Activated T-cell treated with anti-CD3 and anti-CD28 coated beads, Interleukin-2, amount 50 U/mL, for 24 hours (primary cell): Measurements from ENCODE around the gene RGS12.

ENCODE experiments used
- DNase-seq: peaks from one replicate; pipeline ENCODE4 v3.0.0-alpha.2; 2020
- H3K27ac Mint-ChIP-seq: 2 replicates; pipeline ENCODE4 v1.8.0; 2020; ENCODE audit warnings: mild to moderate bottlenecking, mixed read lengths
- H3K27me3 Mint-ChIP-seq: 2 replicates; pipeline ENCODE4 v1.8.0; 2020; ENCODE audit warnings: mixed read lengths
- H3K36me3 Mint-ChIP-seq: 2 replicates; pipeline ENCODE4 v1.8.0; 2020; ENCODE audit warnings: low read depth, mixed read lengths
- H3K4me1 Mint-ChIP-seq: 2 replicates; pipeline ENCODE4 v1.8.0; 2020; ENCODE audit warnings: low read depth, mixed read lengths
- H3K4me3 Mint-ChIP-seq: 2 replicates; pipeline ENCODE4 v1.8.0; 2020; ENCODE audit warnings: mild to moderate bottlenecking, moderate library complexity, mixed read lengths
- H3K9me3 Mint-ChIP-seq: 2 replicates; pipeline ENCODE4 v1.8.0; 2020; ENCODE audit warnings: mixed read lengths

RGS12 gene

GRCh38 chr4:3305610-3306371 lies 13.0 kb downstream of the RGS12 start:
- Mint-ChIP-seq H3K27me3 (peaks cover 7% of the 10 kb centered on the region), H3K4me3 (no peak overlapping the region), H3K9me3 (no peaks in the 10 kb centered on the region), H3K4me1 (peaks cover 53% of the 10 kb centered on the region), H3K27ac (no peak overlapping the region), H3K36me3 (no peaks in the 10 kb centered on the region)
- DNase-seq, result peak; percentile 25

DNA sequence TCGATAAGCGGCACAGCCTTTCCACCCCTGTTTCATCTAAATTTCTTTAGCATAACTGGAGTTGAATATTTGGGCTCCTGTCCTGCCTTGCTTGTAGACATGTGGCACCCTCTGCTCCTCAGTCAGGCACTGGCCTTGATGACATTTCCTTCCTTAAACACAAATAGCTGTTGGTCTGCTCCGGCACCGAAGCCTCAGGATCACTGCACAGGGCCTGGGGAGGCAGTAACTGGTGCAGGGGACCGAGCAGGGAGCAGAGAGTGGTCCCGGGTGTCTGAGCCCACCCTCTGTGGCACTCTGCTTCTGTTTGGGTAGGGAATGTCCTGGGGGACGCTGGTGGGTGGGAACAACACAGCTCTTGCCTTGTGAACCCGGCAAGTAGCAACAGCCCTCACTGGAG lies 13.6 kb downstream of the RGS12 start:
- H3K9me3 Mint-ChIP-seq, result no peaks in the 10 kb centered on the region
- no peak overlapping the region for H3K27ac Mint-ChIP-seq
- peaks cover 7% of the 10 kb centered on the region for H3K27me3 Mint-ChIP-seq
- H3K4me1 Mint-ChIP-seq, result peaks cover 49% of the 10 kb centered on the region
- no peaks in the 10 kb centered on the region for H3K36me3 Mint-ChIP-seq
- no peak overlapping the region for H3K4me3 Mint-ChIP-seq
- DNase-seq, result peak; percentile 20

GRCh38 chr4:3307060-3307459 lies 14.2 kb downstream of the RGS12 start:
- Mint-ChIP-seq H3K4me1 (peaks cover 43% of the 10 kb centered on the region), H3K27ac (no peak overlapping the region), H3K9me3 (no peaks in the 10 kb centered on the region), H3K27me3 (peaks cover 7% of the 10 kb centered on the region), H3K4me3 (no peak overlapping the region), H3K36me3 (no peaks in the 10 kb centered on the region)
- DNase-seq, result no peak

- Mint-ChIP-seq H3K36me3 (no peaks in the 10 kb centered on the region), H3K4me1 (peaks cover 38% of the 10 kb centered on the region), H3K27ac (no peak overlapping the region), H3K27me3 (peaks cover 7% of the 10 kb centered on the region), H3K9me3 (no peaks in the 10 kb centered on the region), H3K4me3 (no peak overlapping the region)
- DNase-seq, result no peak
These were observed 14.7 kb downstream of the RGS12 start for GRCh38 chr4:3307486-3307885.

DNA sequence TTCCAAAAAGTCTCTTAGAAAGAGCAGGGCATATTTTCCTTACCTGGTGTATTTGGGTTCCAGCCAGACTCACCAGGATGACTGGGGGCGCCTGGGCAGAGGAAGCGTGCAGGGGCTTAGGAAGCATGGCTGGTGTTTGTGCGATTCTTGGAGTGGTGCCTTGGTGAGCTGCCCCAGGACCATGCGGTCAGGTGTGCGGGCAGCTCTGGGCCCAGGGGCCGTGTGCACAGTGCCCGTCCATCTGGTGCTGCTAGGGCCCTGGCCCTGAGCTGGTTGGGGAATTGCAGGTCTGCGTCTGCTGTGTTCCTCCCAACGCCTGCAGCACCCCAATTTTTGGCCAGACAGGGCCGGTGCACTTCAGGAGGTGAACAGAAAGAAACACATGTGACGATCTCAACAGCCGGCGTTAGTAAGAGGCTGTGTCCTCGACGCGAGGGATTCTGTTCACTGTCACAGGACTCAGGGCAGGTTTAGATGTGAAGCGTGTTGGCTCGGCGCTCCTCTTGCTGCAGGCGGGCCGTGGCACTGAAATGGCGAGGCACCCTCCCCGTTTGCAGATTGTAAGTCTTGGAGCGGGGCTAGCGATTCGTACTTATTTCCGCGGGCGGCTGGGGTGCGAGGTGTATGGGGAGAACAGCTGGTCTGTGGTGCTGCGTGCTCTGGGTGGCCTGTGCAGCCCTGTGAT lies 15.2 kb downstream of the RGS12 start:
- Mint-ChIP-seq H3K27me3 (peaks cover 3% of the 10 kb centered on the region), H3K4me1 (peaks cover 33% of the 10 kb centered on the region), H3K27ac (no peak overlapping the region), H3K4me3 (no peak overlapping the region), H3K36me3 (no peaks in the 10 kb centered on the region), H3K9me3 (no peaks in the 10 kb centered on the region)
- DNase-seq, result no peak

DNA sequence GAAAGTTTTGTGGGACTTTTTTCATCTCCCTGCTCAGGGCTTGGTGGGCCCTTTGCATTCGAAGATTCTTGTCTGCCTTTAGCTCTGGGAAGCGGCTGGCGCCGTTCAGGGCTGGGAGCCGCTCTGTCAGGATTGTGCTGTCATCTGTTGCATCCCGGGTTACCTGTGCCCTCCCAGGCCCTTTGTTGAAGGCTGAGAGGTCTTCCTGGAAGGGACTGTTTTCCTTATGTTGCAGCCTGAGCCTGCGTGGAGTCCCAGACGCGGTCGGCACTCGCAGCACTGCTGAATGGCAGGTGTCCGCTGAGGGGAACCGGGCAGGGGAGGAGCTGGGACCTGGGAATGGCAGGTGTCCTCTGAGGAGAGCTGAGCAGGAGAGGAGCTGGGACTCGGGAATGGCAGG lies 15.9 kb downstream of the RGS12 start:
- peak; percentile 20 for DNase-seq

GRCh38 chr4:3310301-3311094 lies 17.7 kb downstream of the RGS12 start:
- no peak overlapping the region for H3K27ac Mint-ChIP-seq
- no peaks in the 10 kb centered on the region for H3K9me3 Mint-ChIP-seq
- peak; percentile 18 for DNase-seq
- H3K36me3 Mint-ChIP-seq, result no peaks in the 10 kb centered on the region
- H3K27me3 Mint-ChIP-seq, result no peaks in the 10 kb centered on the region
- no peak overlapping the region for H3K4me3 Mint-ChIP-seq
- peaks cover 11% of the 10 kb centered on the region for H3K4me1 Mint-ChIP-seq

More for the DNA sequence above, 15.9 kb downstream of the RGS12 start:
- H3K36me3 Mint-ChIP-seq, result no peaks in the 10 kb centered on the region
- H3K27ac Mint-ChIP-seq, result no peak overlapping the region
- no peaks in the 10 kb centered on the region for H3K27me3 Mint-ChIP-seq
- peaks cover 26% of the 10 kb centered on the region for H3K4me1 Mint-ChIP-seq
- H3K4me3 Mint-ChIP-seq, result no peak overlapping the region
- H3K9me3 Mint-ChIP-seq, result no peaks in the 10 kb centered on the region

DNA sequence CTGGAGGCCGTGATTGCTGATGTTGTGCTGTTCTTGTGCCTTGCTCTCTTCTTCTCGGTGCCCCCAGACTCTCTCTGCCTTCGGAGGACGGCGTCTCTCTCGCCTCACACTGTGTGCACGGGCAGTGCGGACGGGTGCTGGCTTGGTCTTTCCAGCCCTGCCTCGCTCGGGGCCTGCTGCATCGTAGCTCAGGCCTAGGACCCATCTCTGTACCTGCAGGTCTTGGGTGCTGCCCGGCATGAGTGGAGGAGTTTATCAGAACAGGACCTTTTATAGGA lies 18.2 kb downstream of the RGS12 start:
- peak; percentile 6 for DNase-seq
- H3K36me3 Mint-ChIP-seq, result no peaks in the 10 kb centered on the region
- no peak overlapping the region for H3K4me3 Mint-ChIP-seq
- H3K4me1 Mint-ChIP-seq, result peaks cover 5% of the 10 kb centered on the region
- no peak overlapping the region for H3K27ac Mint-ChIP-seq
- H3K27me3 Mint-ChIP-seq, result no peaks in the 10 kb centered on the region
- no peaks in the 10 kb centered on the region for H3K9me3 Mint-ChIP-seq

DNA sequence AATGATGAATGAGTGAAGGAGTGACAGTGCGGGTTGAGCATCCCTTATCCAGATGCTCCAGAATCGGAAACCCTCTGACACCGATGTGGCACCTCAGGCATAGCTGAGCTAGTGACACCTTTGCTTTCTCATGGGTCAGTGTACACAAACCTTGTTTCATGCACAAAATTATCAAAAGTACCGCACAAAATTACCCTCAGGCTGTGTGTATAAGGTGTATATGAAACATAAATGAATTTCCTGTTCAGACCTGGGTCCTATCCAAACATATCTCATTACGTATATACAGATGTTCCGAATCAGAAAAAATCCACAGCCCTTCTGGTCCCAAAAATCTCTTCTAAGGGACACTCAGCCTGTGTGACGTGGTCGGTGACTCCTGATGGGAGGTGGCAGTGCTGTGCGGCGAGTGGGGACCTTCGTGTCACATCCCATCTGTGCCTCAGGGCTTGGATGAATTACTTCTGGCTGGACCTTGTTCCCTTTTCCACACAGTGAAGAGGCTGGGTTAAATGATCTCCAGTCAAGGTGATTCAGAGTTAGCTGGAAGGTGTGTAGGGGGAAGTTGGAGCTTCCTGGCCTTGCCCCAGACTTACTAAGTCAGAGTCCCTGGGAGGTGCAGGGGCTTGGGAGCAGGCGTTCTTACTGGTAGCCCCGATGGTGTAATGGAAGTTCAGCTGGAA lies 18.8 kb downstream of the RGS12 start:
- DNase-seq, result peak; percentile 9
- H3K27me3 Mint-ChIP-seq, result no peaks in the 10 kb centered on the region
- H3K27ac Mint-ChIP-seq, result no peak overlapping the region
- peaks cover 4% of the 10 kb centered on the region for H3K4me1 Mint-ChIP-seq
- H3K36me3 Mint-ChIP-seq, result peaks cover 4% of the 10 kb centered on the region
- no peak overlapping the region for H3K4me3 Mint-ChIP-seq
- H3K9me3 Mint-ChIP-seq, result no peaks in the 10 kb centered on the region

DNA sequence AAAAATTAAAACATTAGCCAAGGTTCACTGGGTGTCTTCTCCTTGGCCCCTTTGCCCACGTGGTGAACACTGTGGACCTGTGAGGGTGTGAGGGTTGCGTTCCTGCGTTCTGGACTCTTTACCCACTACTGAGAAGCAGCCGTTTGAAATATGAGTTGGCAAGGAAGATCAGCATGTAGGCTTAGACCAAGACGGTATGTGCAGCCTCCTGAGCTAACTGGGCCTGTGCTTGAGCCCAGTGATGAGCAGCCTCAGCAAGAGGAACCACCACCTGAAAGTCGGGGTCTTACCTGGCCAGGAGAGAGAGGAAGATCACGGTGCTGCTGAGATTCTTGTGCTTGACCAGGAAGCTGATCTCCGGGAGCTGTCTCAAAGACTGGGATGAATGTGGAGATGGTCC lies 19.5 kb downstream of the RGS12 start:
- no peaks in the 10 kb centered on the region for H3K27me3 Mint-ChIP-seq
- peaks cover 4% of the 10 kb centered on the region for H3K4me1 Mint-ChIP-seq
- H3K36me3 Mint-ChIP-seq, result peaks cover 8% of the 10 kb centered on the region
- peak; percentile 5 for DNase-seq
- no peak overlapping the region for H3K27ac Mint-ChIP-seq
- no peaks in the 10 kb centered on the region for H3K9me3 Mint-ChIP-seq
- no peak overlapping the region for H3K4me3 Mint-ChIP-seq

DNA sequence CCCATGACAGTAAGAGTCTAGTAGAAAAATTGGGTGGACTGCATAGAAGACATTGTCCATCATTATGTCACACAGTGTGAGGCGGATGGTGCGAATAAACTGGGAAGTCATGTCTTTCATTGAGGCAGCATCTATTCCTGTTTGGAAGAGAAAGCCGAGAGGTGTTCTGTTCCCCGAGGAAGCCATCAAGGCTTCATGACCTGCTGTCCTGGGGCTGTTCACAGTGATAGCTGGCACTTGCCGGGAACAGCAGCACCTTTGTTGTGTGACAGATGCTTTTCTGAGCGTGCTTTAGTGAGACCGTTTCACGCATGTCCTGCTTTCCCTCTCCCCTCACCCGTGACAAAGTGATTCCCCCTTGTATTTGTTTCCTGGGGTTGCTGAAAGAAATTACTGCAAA lies 20.3 kb downstream of the RGS12 start:
- peak; percentile 21 for DNase-seq
- Mint-ChIP-seq H3K27ac (no peak overlapping the region), H3K27me3 (no peaks in the 10 kb centered on the region), H3K36me3 (peaks cover 10% of the 10 kb centered on the region), H3K9me3 (no peaks in the 10 kb centered on the region), H3K4me1 (peaks cover 3% of the 10 kb centered on the region), H3K4me3 (no peak overlapping the region)

DNA sequence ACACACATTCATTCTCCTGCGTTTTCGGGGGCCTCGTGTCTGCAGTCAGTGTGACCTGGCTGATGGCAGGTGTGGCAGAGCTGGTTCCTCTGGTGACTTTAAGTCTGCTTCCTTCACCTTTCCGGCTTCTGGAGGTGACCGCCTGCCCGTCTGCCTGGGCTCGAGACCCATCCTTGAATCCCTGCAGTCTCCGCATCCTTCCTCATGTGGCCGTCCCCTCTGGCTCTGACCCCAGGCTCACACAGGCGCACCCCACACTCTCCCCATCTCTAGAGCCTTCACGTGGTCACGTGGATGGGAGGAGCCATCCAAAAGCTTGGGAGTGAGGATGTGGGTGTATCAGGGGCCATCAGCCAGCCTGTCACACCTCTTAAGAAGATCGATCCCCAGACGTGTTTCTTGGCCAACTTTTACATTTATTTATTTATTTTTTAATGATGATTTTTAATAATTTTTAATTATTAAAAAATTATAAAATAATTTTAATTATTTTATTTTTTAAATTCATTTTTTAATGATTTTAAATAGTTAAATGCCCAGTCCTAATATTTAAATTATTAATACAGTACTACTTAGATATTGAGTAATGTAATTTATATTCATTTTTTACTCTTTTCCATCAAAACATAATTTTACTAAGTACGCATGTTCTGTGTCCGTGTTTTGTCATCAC lies 20.9 kb downstream of the RGS12 start:
- H3K27me3 Mint-ChIP-seq, result no peaks in the 10 kb centered on the region
- DNase-seq, result peak; percentile 7
- H3K4me1 Mint-ChIP-seq, result no peaks in the 10 kb centered on the region
- H3K36me3 Mint-ChIP-seq, result peaks cover 10% of the 10 kb centered on the region
- H3K27ac Mint-ChIP-seq, result no peak overlapping the region
- no peak overlapping the region for H3K4me3 Mint-ChIP-seq
- no peaks in the 10 kb centered on the region for H3K9me3 Mint-ChIP-seq

DNA sequence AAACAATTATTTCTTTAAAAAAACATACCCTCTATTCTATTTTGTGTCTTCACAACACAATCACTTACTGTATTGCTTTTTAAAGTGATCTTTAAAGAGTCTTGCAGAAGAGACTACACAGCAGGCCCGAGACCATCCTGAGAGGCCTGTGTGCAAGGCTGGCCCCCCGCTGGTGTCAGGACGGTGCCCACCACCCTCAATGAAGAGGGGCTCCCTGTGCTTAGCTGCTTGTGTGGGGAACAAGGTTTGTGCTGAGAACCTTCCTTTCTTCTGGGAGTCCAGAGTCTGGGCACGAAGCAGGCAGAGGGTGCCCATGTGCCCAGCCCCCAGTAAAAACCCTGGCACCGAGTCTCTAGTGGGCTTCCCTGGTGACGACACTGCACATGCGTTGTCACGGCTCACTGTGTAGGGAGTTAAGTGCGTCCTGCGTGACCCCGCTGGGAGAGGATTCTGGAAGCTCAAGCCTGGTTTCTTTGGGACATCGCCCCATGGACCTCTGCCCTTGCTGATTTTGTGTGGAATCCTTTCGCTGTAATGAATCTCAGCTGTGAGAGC lies 22.0 kb downstream of the RGS12 start:
- H3K4me3 Mint-ChIP-seq, result no peak overlapping the region
- no peaks in the 10 kb centered on the region for H3K4me1 Mint-ChIP-seq
- no peaks in the 10 kb centered on the region for H3K9me3 Mint-ChIP-seq
- peak; percentile 19 for DNase-seq
- H3K36me3 Mint-ChIP-seq, result peaks cover 10% of the 10 kb centered on the region
- no peak overlapping the region for H3K27ac Mint-ChIP-seq
- no peaks in the 10 kb centered on the region for H3K27me3 Mint-ChIP-seq

GRCh38 chr4:3315566-3315965 lies 22.7 kb downstream of the RGS12 start:
- Mint-ChIP-seq H3K27me3 (no peaks in the 10 kb centered on the region), H3K27ac (no peak overlapping the region), H3K4me1 (no peaks in the 10 kb centered on the region), H3K9me3 (no peaks in the 10 kb centered on the region), H3K4me3 (no peak overlapping the region), H3K36me3 (peaks cover 10% of the 10 kb centered on the region)
- DNase-seq, result peak; percentile 15
